GM21528 (cell line): Measurements from ENCODE around the gene PRDM11.

ENCODE experiments used
- ATAC-seq: cut with Tn5 transposase; IDR thresholded peaks from one replicate; pipeline ENCODE4 v1.9.1; 2021; ENCODE audit warnings: mild to moderate bottlenecking, moderate library complexity; ENCODE audit not compliant: unreplicated experiment, low FRiP score

Gene PRDM11

DNA sequence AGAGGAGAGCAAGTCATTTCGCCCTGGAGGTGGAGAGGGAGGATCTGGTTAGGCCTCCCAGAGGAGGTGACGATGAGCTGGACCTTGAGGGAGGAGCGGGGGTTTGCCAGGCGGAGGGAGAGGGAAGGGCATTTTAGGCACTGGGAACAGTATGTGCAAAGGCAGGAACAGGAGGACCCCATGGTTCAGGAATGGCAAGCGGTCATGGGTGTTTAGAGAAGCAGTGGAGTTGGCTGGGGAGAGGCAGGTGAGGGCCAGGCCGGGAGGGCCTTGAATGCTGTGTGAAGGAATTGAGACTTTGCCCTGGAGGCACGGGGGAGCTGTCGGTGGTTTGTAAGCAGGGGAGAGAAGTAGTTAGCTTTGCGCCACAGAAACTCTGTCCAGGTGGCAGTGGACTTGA, 10.3 kb downstream of the PRDM11 start:
- no peak for ATAC-seq

- no peak for ATAC-seq
Measured at GRCh38 chr11:45157247-45158209, 11.1 kb downstream of the PRDM11 start.

GRCh38 chr11:45158210-45158731, 11.8 kb downstream of the PRDM11 start:
- no peak for ATAC-seq

- no peak for ATAC-seq
Measured at GRCh38 chr11:45158891-45159605, 12.6 kb downstream of the PRDM11 start.

DNA sequence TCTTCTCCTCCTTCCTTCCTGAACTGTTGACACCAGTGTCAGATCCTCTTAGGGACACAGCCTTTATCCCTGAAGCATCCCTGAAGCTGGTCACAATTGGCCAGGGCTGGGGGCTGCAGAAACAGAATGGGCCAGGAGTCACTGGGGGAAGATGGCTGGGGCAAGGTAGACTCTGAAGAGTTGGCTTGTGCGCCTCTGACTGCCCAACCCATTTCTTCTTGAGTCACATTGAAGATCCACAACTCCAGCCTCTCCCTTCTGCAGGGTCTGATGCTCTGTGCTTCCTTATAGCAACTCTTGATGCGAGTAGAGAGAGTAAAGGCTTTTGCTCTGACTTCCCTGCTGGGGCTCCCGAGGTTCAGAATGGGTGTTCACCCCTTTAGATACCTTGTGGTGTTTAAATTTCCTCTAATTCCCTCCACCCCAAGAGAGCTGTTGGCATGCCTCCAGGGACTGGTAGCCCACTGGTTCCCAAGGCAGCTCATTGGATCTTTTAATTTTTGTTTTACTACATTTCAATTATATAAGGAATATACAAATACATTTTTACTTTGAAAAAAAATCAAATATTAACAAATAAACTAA, 13.4 kb downstream of the PRDM11 start:
- ATAC-seq = no peak

DNA sequence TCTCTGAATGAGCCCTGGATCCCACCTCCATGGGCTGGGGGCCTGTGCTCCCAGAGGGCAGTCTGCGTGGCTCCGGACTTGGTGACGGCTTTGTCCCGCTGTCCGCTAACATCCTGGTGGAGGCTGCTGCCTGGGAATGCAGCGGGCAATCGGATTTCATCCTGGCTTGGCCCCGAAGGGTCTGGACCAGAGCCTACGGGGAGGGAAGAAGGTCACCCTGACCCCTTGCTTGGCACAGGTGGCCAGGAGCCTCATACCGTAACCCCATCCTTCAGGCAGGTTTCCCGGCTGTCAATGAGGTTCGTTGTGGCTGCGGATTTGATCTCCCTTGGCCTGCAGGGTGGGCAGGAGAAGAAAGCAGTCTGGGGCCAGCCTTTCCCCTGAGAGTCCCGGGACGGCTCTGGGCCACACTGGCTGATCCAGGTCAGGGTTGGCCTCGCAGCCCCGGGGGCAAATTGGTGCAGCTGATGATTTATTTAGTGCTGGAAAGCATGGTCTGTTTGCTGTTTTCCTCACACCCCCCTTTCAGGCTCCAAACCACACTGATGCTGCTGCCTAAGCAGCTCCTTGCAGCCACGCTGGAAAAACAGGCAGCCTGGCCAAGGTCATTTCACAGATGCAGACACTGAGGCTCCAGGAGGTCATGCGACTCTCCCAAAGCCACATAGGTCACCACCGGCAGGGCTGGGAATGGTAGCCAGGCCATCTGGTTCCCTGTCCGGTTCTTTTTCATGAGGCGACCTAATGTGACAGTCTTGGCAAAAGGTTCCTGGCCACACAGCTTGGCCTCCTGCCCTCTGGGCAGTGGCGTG, 15.0 kb downstream of the PRDM11 start:
- no peak for ATAC-seq

DNA sequence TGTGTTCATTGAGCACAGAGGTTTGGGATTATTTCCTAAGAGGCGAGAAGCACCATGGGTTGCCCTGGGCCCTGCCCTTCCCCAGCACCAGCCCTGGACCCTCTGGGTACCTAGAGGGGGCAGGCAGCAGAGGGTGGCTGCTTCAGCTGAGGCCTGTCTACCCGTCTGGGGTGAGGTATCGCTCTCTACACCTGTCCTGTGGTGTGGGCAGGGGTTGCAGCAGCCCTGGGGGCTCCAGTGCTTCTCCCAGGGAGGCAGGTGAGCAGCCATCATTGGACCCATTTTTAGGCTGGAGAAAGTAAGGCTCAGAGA, 15.6 kb downstream of the PRDM11 start:
- ATAC-seq = no peak

GRCh38 chr11:45162916-45163879, 16.8 kb downstream of the PRDM11 start:
- ATAC-seq = no peak

GRCh38 chr11:45163956-45164575, 17.6 kb downstream of the PRDM11 start:
- ATAC-seq = no peak

- ATAC-seq = no peak
Measured at GRCh38 chr11:45165386-45165785, 18.9 kb downstream of the PRDM11 start.

DNA sequence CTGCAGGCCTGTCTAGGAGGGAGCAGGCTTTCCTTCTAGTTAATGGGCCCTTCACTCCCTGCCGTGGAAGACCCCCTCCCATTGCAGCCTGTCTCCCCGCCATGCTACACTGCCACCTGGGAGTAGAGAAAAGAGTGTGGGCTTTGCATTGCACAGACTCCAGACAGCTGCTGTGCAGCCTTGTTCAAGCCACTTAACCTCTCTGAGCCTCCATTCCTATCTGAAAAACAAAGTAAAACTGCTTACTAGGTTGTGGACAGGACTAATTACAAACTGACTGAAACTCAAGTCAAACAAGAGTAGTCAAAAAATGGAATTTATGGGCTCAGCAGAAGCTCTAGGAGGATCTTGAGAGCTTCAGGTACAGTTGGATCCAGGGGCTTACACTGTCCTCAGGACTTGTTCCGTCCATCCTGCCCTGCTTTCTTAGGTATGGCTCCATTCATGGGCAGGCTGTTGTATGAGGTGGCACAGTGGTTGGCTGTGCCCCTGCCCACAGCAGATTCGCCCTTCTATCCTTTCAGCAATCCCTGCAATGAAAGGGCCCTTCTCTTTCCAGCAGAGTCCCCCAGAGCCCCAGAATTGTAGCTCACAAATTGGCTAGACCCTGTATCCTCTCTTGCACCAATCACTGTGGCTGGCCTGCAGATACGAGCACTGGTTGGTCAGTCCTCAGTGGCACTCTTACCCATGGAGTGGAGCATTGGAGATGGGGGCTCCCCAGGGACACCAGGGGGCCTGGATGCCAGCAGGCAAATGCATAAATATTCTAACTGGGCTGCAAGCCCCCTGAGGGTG, 19.6 kb downstream of the PRDM11 start:
- no peak for ATAC-seq

GRCh38 chr11:45166604-45166897, 20.1 kb downstream of the PRDM11 start:
- no peak for ATAC-seq

DNA sequence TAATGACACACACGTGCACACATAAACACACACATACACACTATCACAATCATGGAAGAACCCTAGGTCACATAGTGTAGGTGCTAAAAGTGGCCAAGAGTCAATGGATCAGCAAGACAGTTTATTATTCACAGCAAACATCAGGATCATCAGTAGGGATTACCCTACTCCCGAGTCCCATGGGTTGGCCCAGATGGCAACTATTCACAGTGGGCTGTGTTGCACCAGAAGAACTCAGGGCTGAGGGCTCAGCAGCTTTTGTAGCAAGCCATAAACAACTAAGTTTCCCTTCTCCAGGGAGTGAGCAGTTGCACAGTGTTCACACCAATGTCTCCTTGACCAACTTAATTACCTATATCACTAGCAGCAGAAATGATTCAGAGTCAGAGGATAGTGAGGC, 20.8 kb downstream of the PRDM11 start:
- no peak for ATAC-seq

GRCh38 chr11:45168366-45169130, 22.1 kb downstream of the PRDM11 start:
- no peak for ATAC-seq

DNA sequence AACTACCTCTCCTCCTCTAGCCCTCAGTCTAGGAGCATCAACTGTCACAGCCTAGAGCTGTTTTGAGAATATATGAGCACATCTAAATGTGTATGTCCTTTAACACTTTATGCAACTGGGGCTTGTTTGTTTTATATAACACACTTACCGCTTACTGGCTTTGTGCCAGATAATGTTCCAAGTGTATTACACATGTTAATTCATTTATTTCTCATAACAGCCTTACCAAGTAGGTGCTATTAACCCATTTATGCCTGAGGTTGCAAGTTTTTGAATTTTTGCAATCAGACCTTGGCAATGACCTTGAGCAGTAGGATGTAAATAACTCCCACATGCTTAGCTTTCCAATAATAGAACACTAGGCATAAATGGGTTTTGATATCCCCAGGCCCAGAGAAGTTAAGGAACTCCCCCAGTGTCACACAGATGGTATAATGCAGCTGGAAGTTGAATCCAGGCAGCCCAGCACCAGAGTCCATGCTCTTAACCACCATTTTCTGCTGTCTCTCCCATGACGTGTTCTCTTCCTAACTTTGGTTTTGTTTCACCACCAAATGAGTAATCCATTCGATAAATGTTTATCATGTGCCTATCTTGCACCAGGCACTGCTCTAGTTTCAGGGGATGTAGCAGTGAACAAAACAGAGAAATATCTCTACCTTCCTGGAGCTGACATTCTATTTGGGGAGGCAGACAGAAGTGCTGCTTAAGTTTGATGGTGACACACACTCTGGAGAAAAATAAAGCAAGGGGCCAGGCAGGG, 23.1 kb downstream of the PRDM11 start:
- no peak for ATAC-seq

DNA sequence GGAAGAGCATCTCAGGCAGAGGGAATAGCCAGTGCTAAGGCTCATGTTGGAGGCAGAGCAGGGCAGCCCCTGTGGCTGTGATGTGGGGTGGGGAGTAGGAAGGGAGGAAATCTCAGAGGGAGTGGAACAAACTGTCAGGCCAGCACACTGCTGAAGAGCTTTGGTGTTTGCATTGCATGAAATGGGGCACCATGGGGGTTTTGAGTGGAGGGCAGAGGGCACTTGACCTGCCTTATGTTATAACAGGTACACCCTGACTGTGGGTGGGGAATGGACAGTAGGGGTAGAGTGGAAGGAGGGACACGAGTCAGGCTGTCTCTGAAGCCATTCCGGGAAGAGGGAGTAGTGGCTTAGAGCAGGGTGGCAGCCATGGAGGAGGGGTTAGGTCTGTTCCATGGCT, 24.0 kb downstream of the PRDM11 start:
- ATAC-seq = no peak

DNA sequence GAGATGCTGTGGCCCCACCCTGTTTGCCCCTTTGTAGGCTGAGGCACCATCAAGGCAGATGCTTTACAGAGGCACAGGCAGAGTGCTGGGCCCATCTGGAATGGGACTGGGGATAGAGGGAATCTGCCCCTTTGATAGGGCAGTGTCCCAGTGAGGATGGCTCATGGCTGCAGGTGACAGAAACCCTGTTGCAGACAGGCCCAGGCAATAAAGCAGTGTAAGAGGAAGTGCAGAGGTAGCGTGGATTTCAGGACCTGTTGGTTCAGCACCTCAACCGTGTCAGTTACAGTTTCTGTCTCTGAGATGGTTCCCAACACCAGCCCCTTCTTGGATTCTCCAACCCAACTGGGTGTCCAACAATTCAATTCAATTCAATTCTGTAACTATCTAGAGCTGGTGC, 25.1 kb downstream of the PRDM11 start:
- no peak for ATAC-seq
